ENCODE measurements around the gene MAP3K3.

DNA sequence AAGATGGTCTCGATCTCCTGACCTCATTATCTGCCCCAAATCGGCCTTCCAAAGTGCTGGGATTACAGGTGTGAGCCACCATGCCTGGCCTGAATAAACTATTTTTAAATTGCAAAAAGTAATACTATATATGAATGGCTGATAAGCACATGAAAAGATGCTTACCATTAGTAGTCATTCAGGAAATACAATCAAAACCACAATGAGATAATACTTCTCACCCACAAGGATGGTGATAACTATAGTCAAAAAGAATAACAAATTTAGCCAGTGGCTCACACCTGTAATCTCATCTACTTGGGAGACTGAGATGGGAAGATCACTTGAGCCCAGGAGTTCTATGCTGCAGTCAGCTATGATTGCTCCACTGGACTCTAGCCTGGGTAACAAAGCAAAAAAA lies 23.9 kb upstream of the MAP3K3 start:
- TF ChIP-seq NFRKB (IDR thresholded peaks at IDR 0.05) (no peak), FOXK2 (IDR thresholded peaks at IDR 0.05) (no peak), FOXM1 (IDR thresholded peaks at IDR 0.05; ENCODE audit: borderline replicate concordance) (no peak)

Measured in HEK293T (cell line).